Caco-2 (cell line): ENCODE results near the gene CDK11A. TPM values are rescaled to one million over a fixed set of nuclear protein-coding genes. Genes with fewer than 3 reads are reported as not detected.
A peak's percentile ranks its signal among the peaks of the same experiment; 100 is the strongest.
"Not testable (repeated sequence)": the region's sequence is repeated elsewhere in the genome, so short reads cannot be mapped to it uniquely, and the experiment has no call there.

ENCODE experiments used
- BruUV-seq: library from RNA; stranded (reverse); fragments of 400-500 nt; replicated peaks from 2 replicates; lab custom pipeline; 2021; lab: Mats Ljungman, UMichigan
- CTCF ChIA-PET: fragments of 300-600 bp; sonication (Branson Sonifier 250); formaldehyde crosslinking; loops from one replicate; lab custom pipeline; 2022; ENCODE audit warnings: antibody characterized with exemption; lab: Charles Lee
- POLR2A ChIA-PET: fragments of 300-600 bp; sonication (Branson Sonifier 250); formaldehyde crosslinking; loops from one replicate; lab custom pipeline; 2022; ENCODE audit warnings: antibody characterized with exemption; lab: Charles Lee
- DNase-seq, 2 experiments: peaks; one replicate each; pipeline versions ENCODE4 v3.0.0 to v3.0.0-alpha.2; 2020 to 2022
- H3K27me3 ChIP-seq: replicated peaks from 2 replicates; pipeline ENCODE4 v1.6.0; 2011; ENCODE audit warnings: low read length; ENCODE audit not compliant: control insufficient read depth, insufficient read depth
- H3K36me3 ChIP-seq: 2 replicates; pipeline ENCODE4 v1.5.1; 2011; ENCODE audit warnings: low read length; ENCODE audit not compliant: control insufficient read depth, insufficient read depth
- H3K4me1 ChIP-seq: fragments of 250-450 bp; sonication (Bioruptor Pico); 2 replicates; pipeline ENCODE4 v1.5.1; 2020; ENCODE audit warnings: mild to moderate bottlenecking
- H3K4me3 ChIP-seq: 2 replicates; pipeline ENCODE4 v1.5.1; 2011; ENCODE audit warnings: low read depth, mild to moderate bottlenecking, control low read depth, low read length
- H3K9me3 ChIP-seq: fragments of 250-450 bp; sonication (Bioruptor Pico); 2 replicates; pipeline ENCODE4 v1.5.1; 2020; ENCODE audit warnings: mild to moderate bottlenecking, moderate library complexity
- H3K27ac Mint-ChIP-seq: one replicate; pipeline ENCODE4 v1.8.0; 2022; ENCODE audit warnings: mixed read lengths; ENCODE audit not compliant: unreplicated experiment
- H3K27me3 Mint-ChIP-seq: one replicate; pipeline ENCODE4 v1.8.0; 2022; ENCODE audit warnings: mixed read lengths; ENCODE audit not compliant: insufficient read depth, unreplicated experiment
- H3K36me3 Mint-ChIP-seq: one replicate; pipeline ENCODE4 v1.8.0; 2022; ENCODE audit warnings: mild to moderate bottlenecking, mixed read lengths; ENCODE audit not compliant: insufficient read depth, unreplicated experiment
- H3K4me1 Mint-ChIP-seq: one replicate; pipeline ENCODE4 v1.8.0; 2022; ENCODE audit warnings: low read depth, mixed read lengths; ENCODE audit not compliant: unreplicated experiment
- H3K4me3 Mint-ChIP-seq: one replicate; pipeline ENCODE4 v1.8.0; 2022; ENCODE audit warnings: mild to moderate bottlenecking, moderate library complexity, mixed read lengths; ENCODE audit not compliant: unreplicated experiment
- H3K9me3 Mint-ChIP-seq: one replicate; pipeline ENCODE4 v1.8.0; 2022; ENCODE audit warnings: mixed read lengths; ENCODE audit not compliant: unreplicated experiment
- intact Hi-C: fragments of 100-400 bp; cut with micrococcal nuclease; formaldehyde crosslinking; loops from one replicate; pipeline ENCODE4 v1.10.0; 2022; ENCODE audit not compliant: unreplicated experiment
- total RNA-seq: library from RNA; stranded (reverse); gene quantifications from 2 replicates; pipeline ENCODE4 v1.2.3, GENCODE V29; 2022
- TF ChIP-seq, protein P1 (sequence below), 2 experiments: fragments of 200-600 bp in 1 of 2; IDR thresholded peaks; 1 replicate in 1 of 2; 2 replicates in 1 of 2; pipeline versions ENCODE4 v1.5.1 to v1.8.0; 2011 to 2022; ENCODE audit warnings: antibody characterized with exemption in 1 of 2, control low read depth in 1 of 2, inconsistent platforms in 1 of 2, low read depth in 1 of 2, low read length in 1 of 2, mild to moderate bottlenecking in 1 of 2, moderate library complexity in 1 of 2; ENCODE audit not compliant: insufficient read depth in 1 of 2, severe bottlenecking in 1 of 2, unreplicated experiment in 1 of 2

The CDK11A gene
- total RNA-seq, 1 experiment from 2014 or later = 53.7 TPM

DNA sequence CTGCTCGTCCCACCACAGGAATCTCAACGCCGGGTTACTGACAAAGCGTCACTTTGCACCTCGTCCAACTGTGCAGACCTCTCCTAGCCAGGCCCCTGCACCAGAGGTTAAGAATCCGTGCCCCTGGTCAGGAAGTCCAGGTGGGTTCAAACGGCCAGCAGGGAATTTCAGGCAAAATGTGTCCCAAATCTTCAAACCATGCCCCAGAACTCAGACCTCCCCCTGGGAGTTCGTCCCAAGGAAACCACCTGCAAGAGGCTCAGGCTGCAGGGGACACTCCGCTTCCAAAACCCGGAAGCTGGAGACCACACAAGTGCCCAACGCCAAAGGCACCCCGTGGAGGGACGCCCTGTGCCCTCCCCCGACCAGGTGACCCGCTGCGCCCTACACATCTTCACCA lies 32.7 kb downstream of the CDK11A start:
- POLR2A ChIA-PET, intact Hi-C loops, H3K36me3 ChIP-seq, H3K9me3 Mint-ChIP-seq, CTCF ChIA-PET, BruUV-seq, H3K9me3 ChIP-seq, H3K4me1 ChIP-seq, H3K4me1 Mint-ChIP-seq, H3K27me3 ChIP-seq, H3K36me3 Mint-ChIP-seq, H3K4me3 Mint-ChIP-seq, H3K27ac Mint-ChIP-seq, H3K27me3 Mint-ChIP-seq, DNase-seq: not testable (repeated sequence)
- peak overlapping the region; percentile 23 for H3K4me3 ChIP-seq

DNA sequence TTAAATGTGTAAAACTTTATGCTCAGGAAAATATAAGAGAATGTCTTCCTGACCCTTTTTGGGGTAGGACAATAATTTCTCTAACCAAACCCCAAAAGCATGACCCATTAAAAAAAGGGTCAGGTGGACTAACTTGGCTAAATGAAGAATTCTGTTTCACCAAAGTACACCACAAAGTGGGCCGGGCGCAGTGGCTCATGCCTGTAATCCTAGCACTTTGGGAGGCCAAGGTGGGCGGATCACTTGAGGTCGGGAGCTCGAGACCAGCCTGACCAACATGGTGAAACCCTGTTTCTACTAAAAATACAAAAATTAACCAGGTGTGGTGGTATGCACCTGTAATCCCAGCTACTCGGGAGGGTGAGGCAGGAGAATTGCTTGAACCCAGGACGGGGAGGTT lies 34.6 kb downstream of the CDK11A start:
- H3K4me1 Mint-ChIP-seq, H3K36me3 ChIP-seq, H3K4me1 ChIP-seq, H3K9me3 ChIP-seq, H3K4me3 ChIP-seq, DNase-seq, H3K4me3 Mint-ChIP-seq, intact Hi-C loops, H3K27ac Mint-ChIP-seq, H3K9me3 Mint-ChIP-seq, H3K27me3 ChIP-seq, H3K36me3 Mint-ChIP-seq, CTCF ChIA-PET, POLR2A ChIA-PET, H3K27me3 Mint-ChIP-seq: not testable (repeated sequence)
- BruUV-seq = TSS peak; percentile 5

DNA sequence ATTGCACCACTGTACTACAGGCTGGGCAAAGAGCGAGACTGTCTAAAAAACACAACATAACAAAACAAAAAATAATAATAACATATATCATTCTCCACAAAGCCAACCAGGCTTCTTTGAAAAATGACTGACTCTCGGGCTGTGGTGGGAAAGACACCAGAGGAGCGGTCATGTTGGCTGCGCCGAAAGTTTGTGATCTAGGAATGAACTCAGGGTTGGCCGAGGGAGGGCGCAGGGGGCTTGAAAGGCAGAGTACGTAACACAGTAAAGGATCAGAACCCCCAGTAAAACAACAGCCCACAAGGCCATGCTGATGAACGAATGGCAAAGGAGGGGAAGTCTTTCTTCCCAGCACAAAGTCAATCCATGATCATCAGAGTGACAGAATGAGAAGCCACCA lies 36.3 kb downstream of the CDK11A start:
- no peak for DNase-seq
- no peaks in the 10 kb centered on the region for H3K36me3 Mint-ChIP-seq
- POLR2A ChIA-PET = no interaction called here
- H3K4me3 ChIP-seq = no peak overlapping the region
- H3K27ac Mint-ChIP-seq = no peak overlapping the region
- intact Hi-C loops = no loop called here
- TF ChIP-seq, protein P1, sequence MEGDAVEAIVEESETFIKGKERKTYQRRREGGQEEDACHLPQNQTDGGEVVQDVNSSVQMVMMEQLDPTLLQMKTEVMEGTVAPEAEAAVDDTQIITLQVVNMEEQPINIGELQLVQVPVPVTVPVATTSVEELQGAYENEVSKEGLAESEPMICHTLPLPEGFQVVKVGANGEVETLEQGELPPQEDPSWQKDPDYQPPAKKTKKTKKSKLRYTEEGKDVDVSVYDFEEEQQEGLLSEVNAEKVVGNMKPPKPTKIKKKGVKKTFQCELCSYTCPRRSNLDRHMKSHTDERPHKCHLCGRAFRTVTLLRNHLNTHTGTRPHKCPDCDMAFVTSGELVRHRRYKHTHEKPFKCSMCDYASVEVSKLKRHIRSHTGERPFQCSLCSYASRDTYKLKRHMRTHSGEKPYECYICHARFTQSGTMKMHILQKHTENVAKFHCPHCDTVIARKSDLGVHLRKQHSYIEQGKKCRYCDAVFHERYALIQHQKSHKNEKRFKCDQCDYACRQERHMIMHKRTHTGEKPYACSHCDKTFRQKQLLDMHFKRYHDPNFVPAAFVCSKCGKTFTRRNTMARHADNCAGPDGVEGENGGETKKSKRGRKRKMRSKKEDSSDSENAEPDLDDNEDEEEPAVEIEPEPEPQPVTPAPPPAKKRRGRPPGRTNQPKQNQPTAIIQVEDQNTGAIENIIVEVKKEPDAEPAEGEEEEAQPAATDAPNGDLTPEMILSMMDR (IDR thresholded peaks at IDR 0.05; ENCODE audit: insufficient read depth in 1 of 2, low read depth in 1 of 2, low read length in 1 of 2, severe bottlenecking in 1 of 2, unreplicated experiment in 1 of 2) = no peak
- H3K36me3 ChIP-seq = no peaks in the 10 kb centered on the region
- no peaks in the 10 kb centered on the region for H3K27me3 ChIP-seq
- H3K27me3 Mint-ChIP-seq = no peaks in the 10 kb centered on the region
- H3K4me1 ChIP-seq = no peaks in the 10 kb centered on the region
- H3K4me3 Mint-ChIP-seq = no peak overlapping the region
- no peaks in the 10 kb centered on the region for H3K4me1 Mint-ChIP-seq
- H3K9me3 Mint-ChIP-seq = no peaks in the 10 kb centered on the region
- CTCF ChIA-PET = no interaction called here
- no TSS peak for BruUV-seq
- H3K9me3 ChIP-seq = no peaks in the 10 kb centered on the region

DNA sequence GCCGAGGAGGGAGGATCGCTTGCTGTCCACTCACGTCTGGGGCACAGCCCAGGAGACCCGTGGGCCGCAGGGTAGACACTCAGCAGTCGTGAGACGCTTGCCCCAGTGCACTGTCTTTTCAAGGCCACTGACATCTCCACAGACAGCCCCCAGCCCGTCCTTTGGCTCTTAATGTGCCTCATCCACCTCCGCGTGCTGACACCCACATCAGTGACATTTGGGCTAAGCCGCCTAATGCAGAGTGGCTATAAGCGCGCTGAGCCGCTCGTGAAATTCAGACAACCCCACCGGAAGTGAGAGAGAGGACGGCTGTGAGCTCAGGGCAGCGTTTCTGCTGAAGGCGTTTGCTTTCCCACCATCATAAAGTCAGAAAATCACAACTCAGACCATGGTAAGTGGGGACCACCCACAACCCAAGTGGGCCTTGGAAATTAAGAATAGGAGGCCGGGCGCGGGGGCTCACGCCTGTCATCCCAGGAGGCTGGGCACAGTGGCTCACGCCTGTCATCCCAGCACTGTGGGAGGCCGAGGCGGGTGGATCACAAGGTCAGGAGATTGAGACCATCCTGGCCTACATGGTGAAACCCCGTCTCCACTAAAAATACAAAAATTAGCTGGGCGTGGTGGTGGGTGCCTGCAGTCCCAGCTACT lies 40.0 kb downstream of the CDK11A start:
- H3K36me3 Mint-ChIP-seq = peaks cover 5% of the 10 kb centered on the region
- BruUV-seq = no TSS peak
- ChIA-PET POLR2A (no interaction called here), CTCF (no interaction called here)
- no peaks in the 10 kb centered on the region for H3K4me1 ChIP-seq
- no peak overlapping the region for H3K27ac Mint-ChIP-seq
- no peak overlapping the region for H3K4me3 Mint-ChIP-seq
- no peak overlapping the region for H3K4me3 ChIP-seq
- TF ChIP-seq, protein P1 (IDR thresholded peaks at IDR 0.05; ENCODE audit: insufficient read depth in 1 of 2, low read depth in 1 of 2, low read length in 1 of 2, severe bottlenecking in 1 of 2, unreplicated experiment in 1 of 2) = no peak
- no peaks in the 10 kb centered on the region for H3K27me3 ChIP-seq
- no peak for DNase-seq
- H3K9me3 ChIP-seq = no peaks in the 10 kb centered on the region
- no peaks in the 10 kb centered on the region for H3K27me3 Mint-ChIP-seq
- intact Hi-C loops = no loop called here
- no peaks in the 10 kb centered on the region for H3K9me3 Mint-ChIP-seq
- no peaks in the 10 kb centered on the region for H3K4me1 Mint-ChIP-seq
- H3K36me3 ChIP-seq = no peaks in the 10 kb centered on the region
